ENCODE data around the gene INTS1.

Gene INTS1

DNA sequence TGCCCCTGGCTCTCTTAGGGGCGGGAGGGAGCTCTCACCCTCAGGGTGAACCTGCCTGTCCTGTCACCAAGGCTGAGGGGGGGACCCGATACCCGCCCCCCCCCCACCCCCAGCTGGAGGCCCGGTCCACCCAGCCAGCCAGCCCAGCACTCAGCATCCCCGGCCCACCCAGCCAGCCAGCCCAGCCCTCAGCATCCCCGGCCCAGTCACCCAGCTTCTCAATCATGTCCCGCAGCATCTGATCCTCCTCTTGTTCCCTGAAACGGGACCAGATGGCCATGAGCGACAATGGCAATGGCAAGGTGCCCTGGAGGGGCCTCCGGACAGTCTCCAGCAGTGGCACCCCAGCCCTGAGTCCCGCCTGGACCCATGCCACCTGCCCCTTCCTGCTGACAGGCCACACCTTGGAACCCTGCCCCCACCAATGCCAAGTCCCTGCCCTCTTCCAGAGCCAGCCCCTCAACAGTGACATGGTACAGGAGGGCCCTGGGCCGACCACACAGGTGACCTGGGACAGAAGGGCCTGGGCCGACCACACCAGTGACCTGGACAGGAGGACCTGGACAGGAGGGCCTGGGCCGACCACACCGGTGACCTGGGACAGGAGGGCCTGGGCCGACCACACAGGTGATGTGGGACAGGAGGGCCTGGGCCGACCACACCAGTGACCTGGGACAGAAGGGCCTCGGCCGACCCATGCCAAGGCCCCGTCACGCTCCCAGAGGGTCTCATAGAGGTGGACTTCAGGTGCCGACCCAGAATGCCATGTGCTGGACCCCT lies 69.1 kb downstream of the INTS1 start:
- DNase-seq (ENCODE audit: low spot score), result no peak
- TF ChIP-seq, protein P1, sequence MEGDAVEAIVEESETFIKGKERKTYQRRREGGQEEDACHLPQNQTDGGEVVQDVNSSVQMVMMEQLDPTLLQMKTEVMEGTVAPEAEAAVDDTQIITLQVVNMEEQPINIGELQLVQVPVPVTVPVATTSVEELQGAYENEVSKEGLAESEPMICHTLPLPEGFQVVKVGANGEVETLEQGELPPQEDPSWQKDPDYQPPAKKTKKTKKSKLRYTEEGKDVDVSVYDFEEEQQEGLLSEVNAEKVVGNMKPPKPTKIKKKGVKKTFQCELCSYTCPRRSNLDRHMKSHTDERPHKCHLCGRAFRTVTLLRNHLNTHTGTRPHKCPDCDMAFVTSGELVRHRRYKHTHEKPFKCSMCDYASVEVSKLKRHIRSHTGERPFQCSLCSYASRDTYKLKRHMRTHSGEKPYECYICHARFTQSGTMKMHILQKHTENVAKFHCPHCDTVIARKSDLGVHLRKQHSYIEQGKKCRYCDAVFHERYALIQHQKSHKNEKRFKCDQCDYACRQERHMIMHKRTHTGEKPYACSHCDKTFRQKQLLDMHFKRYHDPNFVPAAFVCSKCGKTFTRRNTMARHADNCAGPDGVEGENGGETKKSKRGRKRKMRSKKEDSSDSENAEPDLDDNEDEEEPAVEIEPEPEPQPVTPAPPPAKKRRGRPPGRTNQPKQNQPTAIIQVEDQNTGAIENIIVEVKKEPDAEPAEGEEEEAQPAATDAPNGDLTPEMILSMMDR (IDR thresholded peaks at IDR 0.05; ENCODE audit: borderline replicate concordance, control extremely low read depth, extremely low read depth, insufficient read depth, missing control alignments), result no peak
- in situ Hi-C loops (cut with MboI; ENCODE audit: low sequenced_read_pairs, unreplicated experiment), result no loop called here

DNA sequence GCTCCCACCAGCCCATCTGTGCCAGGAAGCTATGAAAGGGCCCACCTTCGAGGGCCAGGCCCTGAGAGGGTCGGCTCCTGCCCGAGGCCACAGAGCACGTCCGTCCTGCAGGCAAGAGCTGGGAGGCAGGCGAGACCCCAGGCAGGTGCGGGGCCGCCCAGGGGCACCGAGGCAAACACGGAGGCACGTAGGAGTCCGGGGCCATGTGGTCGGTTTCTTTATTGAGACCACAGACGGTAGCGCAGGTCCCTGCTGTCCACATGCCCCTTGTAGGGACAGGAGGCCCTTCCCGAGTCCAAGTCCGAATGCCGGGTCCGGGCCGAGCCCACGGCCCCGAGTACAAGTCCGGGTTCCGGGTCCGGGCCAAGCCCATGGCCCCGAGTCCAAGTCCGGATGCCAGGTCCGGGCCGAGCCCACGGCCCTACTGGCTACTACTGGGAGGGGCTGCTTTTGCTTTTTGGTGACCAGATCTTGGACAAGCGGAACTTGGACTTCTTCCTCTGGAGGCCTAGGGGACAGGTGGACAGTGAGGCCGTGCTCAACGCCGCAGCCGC lies 69.9 kb downstream of the INTS1 start:
- in situ Hi-C loops (cut with MboI; ENCODE audit: low sequenced_read_pairs, unreplicated experiment), result no loop called here
- no peak for DNase-seq (ENCODE audit: low spot score)
- TF ChIP-seq, protein P1 (IDR thresholded peaks at IDR 0.05; ENCODE audit: borderline replicate concordance, control extremely low read depth, extremely low read depth, insufficient read depth, missing control alignments), result no peak

GRCh38 chr7:1433128-1433920 lies 70.9 kb downstream of the INTS1 start:
- DNase-seq (ENCODE audit: low spot score), result no peak
- in situ Hi-C loops (cut with MboI; ENCODE audit: low sequenced_read_pairs, unreplicated experiment), result no loop called here
- TF ChIP-seq, protein P1 (IDR thresholded peaks at IDR 0.05; ENCODE audit: borderline replicate concordance, control extremely low read depth, extremely low read depth, insufficient read depth, missing control alignments), result no peak

- peak; percentile 88 for DNase-seq (ENCODE audit: low spot score)
Measured at GRCh38 chr7:1432411-1433082, 71.6 kb downstream of the INTS1 start.

DNA sequence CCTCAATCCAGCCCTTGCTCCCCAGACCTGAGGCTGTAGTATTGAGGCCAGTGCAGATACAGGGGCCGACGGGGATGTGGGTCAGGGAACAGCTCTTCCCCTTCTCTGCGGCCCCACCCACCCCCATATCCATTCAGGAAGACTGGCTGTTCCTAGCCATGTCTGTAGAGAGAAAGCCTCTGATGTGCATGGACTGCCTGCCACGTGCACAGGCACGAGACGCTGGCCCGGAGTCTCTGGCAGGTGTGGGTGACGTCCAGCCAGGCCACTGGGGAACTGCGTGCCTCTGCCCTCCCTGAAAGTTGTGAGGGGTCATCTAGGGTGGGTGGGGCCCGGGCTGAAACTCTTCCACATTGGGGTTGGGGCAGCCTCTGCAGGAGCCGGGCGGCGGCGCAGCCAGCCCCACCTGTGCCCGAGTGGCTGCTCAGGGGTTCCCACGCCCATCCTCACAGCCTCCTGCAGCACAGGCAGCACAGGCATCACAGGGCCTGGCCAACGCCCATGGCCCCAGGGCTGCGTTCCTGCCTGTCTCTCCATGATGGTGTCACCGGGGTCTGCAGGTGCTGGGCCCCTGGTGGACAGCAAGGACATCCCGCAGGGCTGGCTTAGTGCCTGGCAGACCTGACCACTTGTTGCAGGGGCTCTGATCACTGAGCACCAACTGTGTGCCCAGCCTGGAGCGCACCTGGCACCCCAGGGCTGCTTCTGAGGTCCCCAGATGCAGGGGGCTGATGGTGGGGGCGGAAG lies 72.4 kb downstream of the INTS1 start:
- TF ChIP-seq, protein P1 (IDR thresholded peaks at IDR 0.05; ENCODE audit: borderline replicate concordance, control extremely low read depth, extremely low read depth, insufficient read depth, missing control alignments), result no peak
- no peak for DNase-seq (ENCODE audit: low spot score)
- in situ Hi-C loops (cut with MboI; ENCODE audit: low sequenced_read_pairs, unreplicated experiment), result no loop called here

More at GRCh38 chr7:1432411-1433082, 71.6 kb downstream of the INTS1 start:
- in situ Hi-C loops (cut with MboI; ENCODE audit: low sequenced_read_pairs, unreplicated experiment), result no loop called here
- TF ChIP-seq, protein P1 (IDR thresholded peaks at IDR 0.05; ENCODE audit: borderline replicate concordance, control extremely low read depth, extremely low read depth, insufficient read depth, missing control alignments), result peak; percentile 99

Measured in GM13976 (cell line).